T-cell (primary cell): ENCODE data around the gene PCP4L1. TPM values are rescaled to one million over a fixed set of nuclear protein-coding genes. Genes with fewer than 3 reads are reported as not detected.
A peak's percentile ranks its signal among the peaks of the same experiment; 100 is the strongest.

Source experiments
- ATAC-seq, 4 experiments: fragments of 200-7000 bp in 3 of 4; fragments of 150-1000 bp in 1 of 4; cut with Tn5 transposase; replicated peaks in 1 of 4; 1 replicate in 3 of 4; 2 replicates in 1 of 4; pipeline ENCODE4 v1.10.0; 2021; ENCODE audit warnings: moderate library complexity in 3 of 4, mild to moderate bottlenecking in 2 of 4, moderate number of reproducible peaks in 1 of 4
- CTCF ChIA-PET, 2 donors: fragments of 300-600 bp; sonication (Branson Sonifier 250); formaldehyde crosslinking; loops; one replicate each; lab custom pipeline; 2022; ENCODE audit warnings: antibody characterized with exemption in 2 of 2; lab: Charles Lee
- POLR2A ChIA-PET, 2 donors: fragments of 300-600 bp; sonication (Branson Sonifier 250); formaldehyde crosslinking; loops; one replicate each; lab custom pipeline; 2022; ENCODE audit warnings: antibody characterized with exemption in 2 of 2; lab: Charles Lee
- DNase-seq, 35 experiments: peaks; one replicate each; pipeline versions ENCODE4 v3.0.0 to v3.0.0-alpha.2; 2013 to 2023
- H3K27ac ChIP-seq: one replicate; pipeline ENCODE4 v1.5.1; 2013; ENCODE audit warnings: low read length
- H3K27me3 ChIP-seq, 2 experiments: replicated peaks in 1 of 2; 1 replicate in 1 of 2; 2 replicates in 1 of 2; pipeline versions ENCODE4 v1.6.1 to v1.7.0; 2013; ENCODE audit warnings: low read length in 1 of 2, mixed read lengths in 1 of 2; ENCODE audit not compliant: control insufficient read depth in 2 of 2, insufficient read depth in 2 of 2; ENCODE audit errors: extremely low read depth in 1 of 2
- H3K36me3 ChIP-seq, 2 donors: 1 replicate in 1 of 2; 2 replicates in 1 of 2; pipeline versions ENCODE4 v1.6.1 to v1.7.0; 2013; ENCODE audit warnings: low read length in 1 of 2; ENCODE audit not compliant: control insufficient read depth in 2 of 2, insufficient read depth in 1 of 2; ENCODE audit errors: extremely low read depth in 1 of 2
- H3K4me1 ChIP-seq, 2 experiments: 1 replicate in 1 of 2; 2 replicates in 1 of 2; pipeline versions ENCODE4 v1.6.1 to v1.7.0; 2013; ENCODE audit warnings: low read length in 2 of 2, mixed read lengths in 1 of 2; ENCODE audit not compliant: insufficient read depth in 2 of 2, control insufficient read depth in 1 of 2; ENCODE audit errors: extremely low read depth in 1 of 2
- H3K4me3 ChIP-seq, 2 donors: 1 replicate in 1 of 2; 2 replicates in 1 of 2; pipeline versions ENCODE4 v1.5.1 to v1.7.0; 2013; ENCODE audit warnings: mild to moderate bottlenecking in 2 of 2, low read length in 1 of 2, moderate library complexity in 1 of 2; ENCODE audit not compliant: control insufficient read depth in 1 of 2; ENCODE audit errors: extremely low read depth in 1 of 2
- H3K9me3 ChIP-seq: 2 replicates; pipeline ENCODE4 v1.7.0; 2013
- H3K27ac Mint-ChIP-seq, 2 donors: one replicate each; pipeline ENCODE4 v1.8.0; 2020 to 2021; ENCODE audit warnings: mild to moderate bottlenecking in 2 of 2, mixed read lengths in 2 of 2
- H3K27me3 Mint-ChIP-seq, 2 donors: one replicate each; pipeline ENCODE4 v1.8.0; 2021 to 2022; ENCODE audit warnings: mixed read lengths in 2 of 2
- H3K36me3 Mint-ChIP-seq: one replicate; pipeline ENCODE4 v1.8.0; 2021; ENCODE audit warnings: mixed read lengths
- H3K4me1 Mint-ChIP-seq, 3 donors: one replicate each; pipeline ENCODE4 v1.8.0; 2020 to 2022; ENCODE audit warnings: mixed read lengths in 3 of 3, mild to moderate bottlenecking in 1 of 3
- H3K4me3 Mint-ChIP-seq, 3 donors: one replicate each; pipeline ENCODE4 v1.8.0; 2020 to 2022; ENCODE audit warnings: mild to moderate bottlenecking in 3 of 3, mixed read lengths in 3 of 3, moderate library complexity in 3 of 3
- H3K9me3 Mint-ChIP-seq, 3 donors: one replicate each; pipeline ENCODE4 v1.8.0; 2020 to 2022; ENCODE audit warnings: mixed read lengths in 3 of 3
- WGBS: methylation state at CpG from one replicate; pipeline ENCODE4 v1.1.5; 2013; ENCODE audit warnings: missing lambda C conversion rate; ENCODE audit not compliant: insufficient coverage; 5-methylcytosine and 5-hydroxymethylcytosine counted together
- total RNA-seq, 35 experiments: library from RNA in 6 of 35; stranded (reverse) in 6 of 35; fragments of 120-200 nt in 1 of 35; gene quantifications; one replicate each; pipeline versions ENCODE4 v1.2.1 to v1.2.4 and lab custom pipeline; 2013 to 2026

Gene PCP4L1
- total RNA-seq, 5 donors from 2014 or later (not counting 1 experiment from before 2014, with no cell fraction given): not detected

DNA sequence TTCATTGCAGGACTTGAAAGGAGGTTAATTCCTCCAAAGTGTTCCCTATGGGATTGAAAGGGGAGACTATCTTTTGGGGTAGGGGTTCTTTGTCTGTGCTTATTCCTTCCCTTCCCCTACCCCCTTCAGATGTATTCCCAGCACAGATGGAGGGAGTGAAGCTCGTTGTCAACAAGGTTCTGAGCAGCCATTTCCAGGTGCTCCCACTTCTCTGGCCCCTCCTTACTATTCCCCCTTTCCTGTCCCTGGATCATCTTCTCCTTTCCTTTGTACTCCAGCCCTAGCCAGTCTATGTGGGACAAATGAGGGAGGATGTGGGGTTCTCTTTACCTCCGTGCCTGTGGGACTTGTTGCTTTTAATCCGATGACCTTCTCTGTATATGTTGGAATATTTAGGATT lies 31.8 kb upstream of the PCP4L1 start:
- Mint-ChIP-seq H3K27me3 (no peaks in the 10 kb centered on the region), H3K9me3 (no peaks in the 10 kb centered on the region), H3K27ac (peak overlapping the region; percentile 53 to 78), H3K4me3 (peak overlapping the region; percentile 89 to 100 (median 99)), H3K36me3 (peaks cover 17% of the 10 kb centered on the region), H3K4me1 (peaks cover 35 to 45% (median 36%) of the 10 kb centered on the region in 3 donors)
- H3K27me3 ChIP-seq: no peaks in the 10 kb centered on the region
- peaks cover 15 to 31% of the 10 kb centered on the region in 2 experiments for H3K4me1 ChIP-seq
- POLR2A ChIA-PET: no interaction called here
- peaks cover 5 to 23% of the 10 kb centered on the region in 2 donors for H3K36me3 ChIP-seq
- H3K4me3 ChIP-seq: peak overlapping the region; percentile 71 to 86
- H3K9me3 ChIP-seq: no peaks in the 10 kb centered on the region
- CTCF ChIA-PET: interaction anchor here (0.5 to 3.0 kb wide), 16 partner anchors 15 to 162 kb away, joined by 3 to 76 read pairs (median 7); partner anchors contain the start of genes B4GALT3 (in 1 of the 2), DEDD (in 1 of the 2), NDUFS2 (in 1 of the 2) and PCP4L1 (in 1 of the 2)
- no peak overlapping the region for H3K27ac ChIP-seq
- ATAC-seq (no peak), DNase-seq (no peak)
- WGBS: 83% methylated on average over 1 of the region's 3 CpGs

- no peaks in the 10 kb centered on the region for H3K9me3 ChIP-seq
- Mint-ChIP-seq H3K36me3 (peaks cover 17% of the 10 kb centered on the region), H3K9me3 (no peaks in the 10 kb centered on the region), H3K4me1 (peaks cover 30 to 42% (median 32%) of the 10 kb centered on the region in 3 donors), H3K27me3 (no peaks in the 10 kb centered on the region), H3K4me3 (peak overlapping the region; percentile 89 to 100 (median 99)), H3K27ac (peak overlapping the region; percentile 53 to 78)
- peak overlapping the region; percentile 32 for H3K27ac ChIP-seq
- POLR2A ChIA-PET: no interaction called here
- no peaks in the 10 kb centered on the region for H3K27me3 ChIP-seq
- H3K36me3 ChIP-seq: peaks cover 5 to 23% of the 10 kb centered on the region in 2 donors
- H3K4me3 ChIP-seq: peak overlapping the region in 1 of 2 donors; percentile 39
- H3K4me1 ChIP-seq: peaks cover 15 to 31% of the 10 kb centered on the region in 2 experiments
- ATAC-seq: peak; percentile 40 to 52 (median 50)
- CTCF ChIA-PET: interaction anchor here (0.5 to 3.0 kb wide), 13 partner anchors 10 to 237 kb away, joined by 3 to 76 read pairs (median 5); partner anchors contain the start of genes NDUFS2 (in 1 of the 2), PCP4L1 (in 1 of the 2) and PPOX (in 1 of the 2)
- 10% methylated on average over 2 of the region's 11 CpGs for WGBS
- peak; percentile 73 to 93 (median 86) for DNase-seq
Observed at GRCh38 chr1:161227196-161227871, 31.2 kb upstream of the PCP4L1 start.

- peaks cover 15 to 31% of the 10 kb centered on the region in 2 experiments for H3K4me1 ChIP-seq
- Mint-ChIP-seq H3K9me3 (no peaks in the 10 kb centered on the region), H3K27ac (peak overlapping the region; percentile 53 to 78), H3K4me3 (peak overlapping the region in 2 of 3 donors; percentile 89 to 100), H3K4me1 (peaks cover 30 to 42% (median 32%) of the 10 kb centered on the region in 3 donors), H3K36me3 (peaks cover 17% of the 10 kb centered on the region), H3K27me3 (no peaks in the 10 kb centered on the region)
- no peak overlapping the region for H3K27ac ChIP-seq
- WGBS: no CpG with 5 or more reads among the region's 7 CpGs
- H3K36me3 ChIP-seq: peaks cover 5 to 23% of the 10 kb centered on the region in 2 donors
- H3K4me3 ChIP-seq: no peak overlapping the region
- ChIA-PET CTCF (interaction anchor here (0.6 to 3.0 kb wide), 9 partner anchors 10 to 238 kb away, joined by 3 to 29 read pairs (median 4); partner anchors contain the start of gene PPOX (in 1 of the 2)), POLR2A (no interaction called here)
- no peak for DNase-seq
- no peaks in the 10 kb centered on the region for H3K9me3 ChIP-seq
- no peaks in the 10 kb centered on the region for H3K27me3 ChIP-seq
- ATAC-seq: no peak
Observed at GRCh38 chr1:161228032-161228431, 30.5 kb upstream of the PCP4L1 start.

- 100% methylated on average over 1 of the region's 3 CpGs for WGBS
- no peaks in the 10 kb centered on the region for H3K9me3 Mint-ChIP-seq
- Histone ChIP-seq H3K4me3 (no peak overlapping the region), H3K4me1 (peaks cover 15 to 31% of the 10 kb centered on the region in 2 experiments), H3K27ac (no peak overlapping the region), H3K9me3 (no peaks in the 10 kb centered on the region), H3K36me3 (peaks cover 5 to 23% of the 10 kb centered on the region in 2 donors), H3K27me3 (no peaks in the 10 kb centered on the region)
- CTCF ChIA-PET: interaction anchor here (0.5 to 2.7 kb wide), 4 partner anchors 60 to 152 kb away, joined by 3 to 14 read pairs (median 9); no protein-coding TSS in a partner anchor
- no peaks in the 10 kb centered on the region for H3K27me3 Mint-ChIP-seq
- no peak overlapping the region for H3K27ac Mint-ChIP-seq
- H3K36me3 Mint-ChIP-seq: peaks cover 17% of the 10 kb centered on the region
- H3K4me1 Mint-ChIP-seq: peaks cover 24 to 36% (median 32%) of the 10 kb centered on the region in 3 donors
- no peak for ATAC-seq
- no peak overlapping the region for H3K4me3 Mint-ChIP-seq
- DNase-seq: no peak
- POLR2A ChIA-PET: no interaction called here
Observed at GRCh38 chr1:161229896-161230295, 28.6 kb upstream of the PCP4L1 start.

GRCh38 chr1:161230762-161231161 lies 27.8 kb upstream of the PCP4L1 start:
- H3K9me3 ChIP-seq: no peaks in the 10 kb centered on the region
- no peak overlapping the region for H3K4me3 Mint-ChIP-seq
- peaks cover 17% of the 10 kb centered on the region for H3K36me3 Mint-ChIP-seq
- no peaks in the 10 kb centered on the region for H3K27me3 Mint-ChIP-seq
- peaks cover 5 to 23% of the 10 kb centered on the region in 2 donors for H3K36me3 ChIP-seq
- H3K4me3 ChIP-seq: no peak overlapping the region
- H3K27ac ChIP-seq: no peak overlapping the region
- DNase-seq (no peak), ATAC-seq (no peak)
- ChIA-PET POLR2A (interaction anchor here in 1 of 2 donors (0.5 kb wide), 1 partner anchor 10 kb away, joined by 6 read pairs; no protein-coding TSS in a partner anchor), CTCF (interaction anchor here (0.6 to 2.7 kb wide), 3 partner anchors 76 to 155 kb away, joined by 4 to 14 read pairs (median 10); no protein-coding TSS in a partner anchor)
- 95% methylated on average over 7 of the region's 7 CpGs for WGBS
- H3K27ac Mint-ChIP-seq: peak overlapping the region in 1 of 2 donors; percentile 55
- H3K4me1 Mint-ChIP-seq: peaks cover 17 to 28% (median 23%) of the 10 kb centered on the region in 3 donors
- no peaks in the 10 kb centered on the region for H3K9me3 Mint-ChIP-seq
- H3K4me1 ChIP-seq: peaks cover 9 to 24% of the 10 kb centered on the region in 2 experiments
- no peaks in the 10 kb centered on the region for H3K27me3 ChIP-seq

- ATAC-seq (no peak), DNase-seq (no peak)
- Histone ChIP-seq H3K27me3 (peaks cover 2 to 4% of the 10 kb centered on the region in 2 experiments), H3K9me3 (no peaks in the 10 kb centered on the region), H3K36me3 (peaks cover 5 to 18% of the 10 kb centered on the region in 2 donors), H3K4me1 (peaks cover 0 to 1% of the 10 kb centered on the region in 2 experiments), H3K27ac (no peak overlapping the region), H3K4me3 (no peak overlapping the region)
- WGBS: 84% methylated on average over 9 of the region's 9 CpGs
- Mint-ChIP-seq H3K27me3 (no peaks in the 10 kb centered on the region), H3K27ac (no peak overlapping the region), H3K4me1 (peaks cover 0 to 5% (median 0%) of the 10 kb centered on the region in 3 donors), H3K36me3 (peaks cover 13% of the 10 kb centered on the region), H3K4me3 (no peak overlapping the region), H3K9me3 (no peaks in the 10 kb centered on the region)
- CTCF ChIA-PET: interaction anchor here in 1 of 2 donors (0.6 kb wide), 1 partner anchor 109 kb away, joined by 5 read pairs; no protein-coding TSS in a partner anchor
- POLR2A ChIA-PET: interaction anchor here in 1 of 2 donors (1.1 kb wide), 1 partner anchor 20 kb away, joined by 3 read pairs; no protein-coding TSS in a partner anchor
Observed at GRCh38 chr1:161233102-161233501, 25.4 kb upstream of the PCP4L1 start.
